OCI-LY7 (cell line): ENCODE data around the gene NDUFB3. TPM values are rescaled to one million over a fixed set of nuclear protein-coding genes. Genes with fewer than 3 reads are reported as not detected.
"Not testable (repeated sequence)": the region's sequence is repeated elsewhere in the genome, so short reads cannot be mapped to it uniquely, and the experiment has no call there.

Source experiments
- BruUV-seq: library from RNA; stranded (reverse); fragments of 400-500 nt; replicated peaks from 2 replicates; lab custom pipeline; 2021; lab: Mats Ljungman, UMichigan
- CTCF ChIA-PET: fragments of 300-600 bp; sonication (Branson Sonifier 250); formaldehyde crosslinking; loops from one replicate; lab custom pipeline; 2022; ENCODE audit warnings: antibody characterized with exemption; ENCODE audit not compliant: unreplicated experiment; lab: Charles Lee
- POLR2A ChIA-PET: fragments of 300-600 bp; sonication (Branson Sonifier 250); formaldehyde crosslinking; loops from one replicate; lab custom pipeline; 2022; ENCODE audit warnings: antibody characterized with exemption; lab: Charles Lee
- DNase-seq: peaks from one replicate; pipeline ENCODE4 v3.0.0-alpha.2; 2015; ENCODE audit warnings: low spot score
- H2AFZ ChIP-seq: fragments of 200-600 bp; sonication (generic), shearing (Covaris generic); 2 replicates; pipeline ENCODE4 v1.6.1; 2014; ENCODE audit warnings: mild to moderate bottlenecking, antibody characterized with exemption, low read length, moderate library complexity
- H3K27ac ChIP-seq: fragments of 200-600 bp; sonication (generic); 2 replicates; pipeline ENCODE4 v1.5.1; 2014; ENCODE audit warnings: mixed run types, low read depth, mild to moderate bottlenecking, moderate library complexity, low read length, inconsistent platforms; ENCODE audit not compliant: poor library complexity, severe bottlenecking
- H3K36me3 ChIP-seq: fragments of 200-600 bp; sonication (generic); 2 replicates; pipeline ENCODE4 v1.6.1; 2014; ENCODE audit warnings: mild to moderate bottlenecking, antibody characterized with exemption, low read length, moderate library complexity, mixed read lengths; ENCODE audit not compliant: insufficient read depth
- H3K4me1 ChIP-seq: fragments of 200-600 bp; sonication (generic); 2 replicates; pipeline ENCODE4 v1.5.1; 2014; ENCODE audit warnings: mild to moderate bottlenecking, low read length; ENCODE audit not compliant: insufficient read depth, poor library complexity, severe bottlenecking
- H3K4me2 ChIP-seq: fragments of 200-600 bp; sonication (generic); 2 replicates; pipeline ENCODE4 v1.6.1; 2014; ENCODE audit warnings: mild to moderate bottlenecking, low read length
- H3K4me3 ChIP-seq: fragments of 200-600 bp; sonication (generic); 2 replicates; pipeline ENCODE4 v1.5.1; 2014; ENCODE audit warnings: mild to moderate bottlenecking, low read depth, low read length; ENCODE audit not compliant: poor library complexity, severe bottlenecking
- H3K79me2 ChIP-seq: fragments of 200-600 bp; sonication (generic); 2 replicates; pipeline ENCODE4 v1.6.1; 2016; ENCODE audit warnings: low read depth, mild to moderate bottlenecking, low read length, moderate library complexity, mixed read lengths; ENCODE audit not compliant: insufficient read depth
- H3K9me2 ChIP-seq: fragments of 200-600 bp; sonication (generic); 2 replicates; pipeline ENCODE4 v1.6.1; 2016; ENCODE audit warnings: mild to moderate bottlenecking, low read length, mixed read lengths; ENCODE audit not compliant: insufficient read depth
- H3K9me3 ChIP-seq: fragments of 200-600 bp; sonication (generic); 2 replicates; pipeline ENCODE4 v1.6.1; 2014; ENCODE audit warnings: mild to moderate bottlenecking, mixed run types, low read length, mixed read lengths
- H4K20me1 ChIP-seq: fragments of 200-600 bp; sonication (generic); 2 replicates; pipeline ENCODE4 v1.6.1; 2014; ENCODE audit warnings: mild to moderate bottlenecking, antibody characterized with exemption, low read length, moderate library complexity, mixed read lengths; ENCODE audit not compliant: insufficient read depth
- CTCF ChIP-seq: fragments of 200-600 bp; sonication (generic); conservative IDR thresholded peaks from 2 replicates; pipeline ENCODE4 v1.5.1; 2014; ENCODE audit warnings: mild to moderate bottlenecking, antibody characterized with exemption, low read length, moderate library complexity, mixed read lengths
- EZH2phosphoT487 ChIP-seq: fragments of 200-600 bp; sonication (generic); IDR thresholded peaks from 2 replicates; pipeline ENCODE4 v1.6.1; 2018; ENCODE audit warnings: low read depth, borderline replicate concordance, mild to moderate bottlenecking, mixed run types, antibody characterized with exemption, low read length, moderate library complexity, mixed read lengths
- intact Hi-C: fragments of 100-400 bp; cut with micrococcal nuclease; formaldehyde crosslinking; loops from one replicate; pipeline ENCODE4 v1.10.0; 2022; ENCODE audit not compliant: unreplicated experiment
- total RNA-seq, 2 experiments: library from RNA; depleted of rRNA in 1 of 2; stranded (reverse); fragments of >200 nt in 1 of 2; shearing (Covaris generic) in 1 of 2; gene quantifications; 2 replicates each; pipeline ENCODE4 v1.2.3, GENCODE V29; 2014 to 2022

Gene NDUFB3
- total RNA-seq, 2 experiments from 2014 or later: 90.5 to 115 TPM

GRCh38 chr2:201038855-201039254, 32.9 kb upstream of the NDUFB3 start:
- H3K79me2 ChIP-seq: peaks cover 6% of the 10 kb centered on the region
- no peaks in the 10 kb centered on the region for H3K9me2 ChIP-seq
- peaks cover 19% of the 10 kb centered on the region for H3K36me3 ChIP-seq
- H3K27ac ChIP-seq: no peak overlapping the region
- BruUV-seq: no TSS peak
- H2AFZ ChIP-seq: no peak overlapping the region
- CTCF ChIA-PET: interaction anchor here (0.5 kb wide), 1 partner anchor 194 kb away, joined by 3 read pairs; no protein-coding TSS in a partner anchor
- intact Hi-C loops: no loop called here
- H4K20me1 ChIP-seq: no peaks in the 10 kb centered on the region
- TF ChIP-seq EZH2phosphoT487: no peak
- no peak for TF ChIP-seq CTCF
- POLR2A ChIA-PET: interaction anchor here (0.6 kb wide), 1 partner anchor 319 kb away, joined by 7 read pairs; no protein-coding TSS in a partner anchor
- H3K9me3 ChIP-seq: peaks cover 6% of the 10 kb centered on the region; the same call in 1 of the 2 replicates
- H3K4me2 ChIP-seq: no peak overlapping the region
- no peaks in the 10 kb centered on the region for H3K4me1 ChIP-seq
- no peak for DNase-seq
- H3K4me3 ChIP-seq: no peak overlapping the region

GRCh38 chr2:201040867-201041628, 30.8 kb upstream of the NDUFB3 start:
- POLR2A ChIA-PET: interaction anchor here (0.6 to 1.1 kb wide), 5 partner anchors 16 to 152 kb away, joined by 3 to 4 read pairs (median 3); partner anchors contain the start of gene PPIL3
- TF ChIP-seq EZH2phosphoT487 (no peak), CTCF (no peak)
- Histone ChIP-seq H3K4me3 (no peak overlapping the region), H3K9me3 (peaks cover 10% of the 10 kb centered on the region; the same call in 1 of the 2 replicates), H3K36me3 (peaks cover 33% of the 10 kb centered on the region), H3K4me2 (no peak overlapping the region), H3K9me2 (no peaks in the 10 kb centered on the region), H4K20me1 (no peaks in the 10 kb centered on the region), H2AFZ (no peak overlapping the region), H3K27ac (no peak overlapping the region), H3K79me2 (peaks cover 19% of the 10 kb centered on the region), H3K4me1 (no peaks in the 10 kb centered on the region)
- CTCF ChIA-PET: no interaction called here
- intact Hi-C loops: no loop called here
- DNase-seq: no peak
- BruUV-seq: no TSS peak

GRCh38 chr2:201042451-201042850, 29.4 kb upstream of the NDUFB3 start:
- POLR2A ChIA-PET, intact Hi-C loops: not testable (repeated sequence)
- peaks cover 33% of the 10 kb centered on the region for H3K79me2 ChIP-seq

DNA sequence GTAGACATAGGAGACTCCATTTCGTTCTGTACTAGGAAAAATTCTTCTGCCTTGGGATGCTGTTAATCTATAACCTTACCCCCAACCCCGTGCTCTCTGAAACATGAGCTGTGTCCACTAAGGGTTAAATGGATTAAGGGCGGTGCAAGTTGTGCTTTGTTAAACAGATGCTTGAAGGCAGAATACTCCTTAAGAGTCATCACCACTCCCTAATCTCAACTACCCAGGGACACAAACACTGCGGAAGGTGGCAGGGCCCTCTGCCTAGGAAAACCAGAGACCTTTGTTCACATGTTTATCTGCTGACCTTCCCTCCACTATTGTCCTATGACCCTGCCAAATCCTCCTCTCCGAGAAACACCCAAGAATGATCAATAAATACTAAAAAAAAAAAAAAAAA, 28.8 kb upstream of the NDUFB3 start:
- H3K9me2 ChIP-seq, H4K20me1 ChIP-seq, BruUV-seq, CTCF ChIA-PET, H3K4me3 ChIP-seq, H2AFZ ChIP-seq, DNase-seq, H3K4me1 ChIP-seq, H3K27ac ChIP-seq, intact Hi-C loops, H3K4me2 ChIP-seq: not testable (repeated sequence)
- POLR2A ChIA-PET: interaction anchor here (0.6 to 1.1 kb wide), 2 partner anchors 10 to 92 kb away, joined by 3 read pairs; no protein-coding TSS in a partner anchor
- Histone ChIP-seq H3K9me3 (peaks cover 25% of the 10 kb centered on the region; the same call in 1 of the 2 replicates), H3K36me3 (peaks cover 45% of the 10 kb centered on the region), H3K79me2 (peaks cover 39% of the 10 kb centered on the region)

More at GRCh38 chr2:201042451-201042850, 29.4 kb upstream of the NDUFB3 start:
- H3K9me2 ChIP-seq, H2AFZ ChIP-seq, H3K27ac ChIP-seq, H3K4me3 ChIP-seq, CTCF ChIA-PET, H3K4me1 ChIP-seq, H3K4me2 ChIP-seq, DNase-seq, H4K20me1 ChIP-seq, BruUV-seq: not testable (repeated sequence)
- Histone ChIP-seq H3K36me3 (peaks cover 39% of the 10 kb centered on the region), H3K9me3 (peaks cover 20% of the 10 kb centered on the region; the same call in 1 of the 2 replicates)
